NCI-H2107 treated with DMSO at 0.1 percent for 48 hours (cell line): ENCODE measurements around the gene TOMM22.

Source experiments
- DNase-seq: peaks from one replicate; lab custom pipeline; 2025; ENCODE audit not compliant: unreplicated experiment; lab: John Stamatoyannopoulos, UW

Gene TOMM22

GRCh38 chr22:38694940-38695339 lies 13.2 kb downstream of the TOMM22 start:
- DNase-seq: no peak

GRCh38 chr22:38696606-38697424 lies 15.1 kb downstream of the TOMM22 start:
- DNase-seq: no peak

- no peak for DNase-seq
Measured at GRCh38 chr22:38697425-38698089, 15.8 kb downstream of the TOMM22 start.

GRCh38 chr22:38698407-38699094 lies 16.8 kb downstream of the TOMM22 start:
- DNase-seq: no peak

GRCh38 chr22:38699143-38699542 lies 17.4 kb downstream of the TOMM22 start:
- no peak for DNase-seq

- no peak for DNase-seq
Measured at GRCh38 chr22:38699784-38700183, 18.0 kb downstream of the TOMM22 start.

GRCh38 chr22:38700270-38700788 lies 18.6 kb downstream of the TOMM22 start:
- DNase-seq: no peak

- DNase-seq: peak; percentile 38
Measured at GRCh38 chr22:38700789-38701628, 19.3 kb downstream of the TOMM22 start, which contains the start of gene JOSD1. Gene JOSD1 (minus strand): TSS chr22:38700943. CDS start chr22:38699987, 956 bp downstream.

- no peak for DNase-seq
Measured at GRCh38 chr22:38704654-38705234, 23.0 kb downstream of the TOMM22 start.

GRCh38 chr22:38705235-38706100 lies 23.7 kb downstream of the TOMM22 start, which contains the start of gene GTPBP1:
Gene GTPBP1 (plus strand): TSS chr22:38705944. CDS start chr22:38705956, 12 bp downstream.
- DNase-seq: peak; percentile 99

GRCh38 chr22:38706101-38706900 lies 24.5 kb downstream of the TOMM22 start:
- no peak for DNase-seq

GRCh38 chr22:38706901-38707195 lies 25.1 kb downstream of the TOMM22 start:
- no peak for DNase-seq

GRCh38 chr22:38707346-38707745 lies 25.6 kb downstream of the TOMM22 start:
- DNase-seq: no peak

- DNase-seq: no peak
Measured at GRCh38 chr22:38707984-38708383, 26.2 kb downstream of the TOMM22 start.

- no peak for DNase-seq
Measured at GRCh38 chr22:38709306-38709705, 27.5 kb downstream of the TOMM22 start.

GRCh38 chr22:38710351-38710750 lies 28.6 kb downstream of the TOMM22 start:
- no peak for DNase-seq

- no peak for DNase-seq
Measured at GRCh38 chr22:38710866-38711265, 29.1 kb downstream of the TOMM22 start.

- DNase-seq: no peak
Measured at GRCh38 chr22:38712486-38713207, 30.9 kb downstream of the TOMM22 start.
